ENCODE measurements around the gene TFDP2. TPM values are rescaled to one million over a fixed set of nuclear protein-coding genes. Genes with fewer than 3 reads are reported as not detected.
"Not testable (repeated sequence)": the region's sequence is repeated elsewhere in the genome, so short reads cannot be mapped to it uniquely, and the experiment has no call there.

Gene TFDP2
- total and polyA plus RNA-seq, 10 of the 15 experiments (the other 5 are each of a cell fraction or from before 2014, with no cell fraction given) = 28.3 to 100 (median 49.7) TPM

DNA sequence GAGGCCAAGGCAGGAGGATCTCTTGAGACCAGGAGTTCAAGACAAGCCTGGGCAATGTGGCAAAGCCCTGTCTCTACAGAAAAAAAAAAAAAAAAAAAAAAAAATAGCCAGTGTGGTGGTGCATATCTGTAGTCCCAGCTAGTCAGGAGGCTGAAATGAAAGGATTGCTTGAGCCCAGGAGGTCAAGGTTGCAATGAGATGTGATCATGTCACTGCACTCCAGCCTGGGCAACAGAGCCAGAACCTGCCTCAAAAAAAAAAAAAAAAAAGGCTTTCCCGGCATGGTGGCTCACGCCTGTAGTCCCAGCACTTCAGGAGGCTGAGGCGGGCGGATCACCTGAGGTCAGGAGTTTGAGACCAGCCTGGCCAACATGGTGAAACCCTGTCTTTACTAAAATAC is 73.7 kb downstream of the TFDP2 start:
- FAIRE-seq; H3K27me3 ChIP-seq (replicated peaks in 1 of 2; ENCODE audit: control insufficient read depth in 2 of 2, insufficient read depth in 2 of 2, low read length in 1 of 2); H2AFZ ChIP-seq (ENCODE audit: control insufficient read depth, low read depth, low read length); H3K79me2 ChIP-seq (ENCODE audit: control insufficient read depth, insufficient read depth, low read length); intact Hi-C loops (cut with micrococcal nuclease; ENCODE audit: unreplicated experiment); POLR2A ChIA-PET; H3K9me3 ChIP-seq (replicated peaks; ENCODE audit: control insufficient read depth, insufficient read depth, low read length); ATAC-seq; H3K9ac ChIP-seq (ENCODE audit: control insufficient read depth, insufficient read depth, low read length); H3K36me3 ChIP-seq (ENCODE audit: control insufficient read depth in 2 of 2, insufficient read depth in 2 of 2, low read length in 1 of 2); DNase-seq (ENCODE audit: low read depth, low spot score); in situ Hi-C loops (cut with MboI); H4K20me1 ChIP-seq (ENCODE audit: control insufficient read depth, insufficient read depth); RAD21 ChIA-PET (ENCODE audit: unreplicated experiment); H3K4me2 ChIP-seq (ENCODE audit: control insufficient read depth, insufficient read depth); H3K4me1 ChIP-seq (ENCODE audit: control insufficient read depth, insufficient read depth, low read length); H3K27ac ChIP-seq (ENCODE audit: control insufficient read depth, insufficient read depth); H3K4me3 ChIP-seq; BruUV-seq (replicated peaks): not testable (repeated sequence)
- WGBS (ENCODE audit: insufficient coverage, insufficient replicate concordance, low lambda C conversion rate, missing lambda C conversion rate) = 71% methylated on average over 4 of the region's 4 CpGs
- SMC1A ChIA-PET (ENCODE audit: uncharacterized antibody, unreplicated experiment) = interaction anchor here (0.6 kb wide), 1 partner anchor 841 kb away, joined by 3 read pairs; no protein-coding TSS in a partner anchor
- CTCF ChIA-PET = interaction anchor here (0.6 to 1.3 kb wide), 2 partner anchors 8 to 1038 kb away, joined by 3 to 4 read pairs; no protein-coding TSS in a partner anchor

DNA sequence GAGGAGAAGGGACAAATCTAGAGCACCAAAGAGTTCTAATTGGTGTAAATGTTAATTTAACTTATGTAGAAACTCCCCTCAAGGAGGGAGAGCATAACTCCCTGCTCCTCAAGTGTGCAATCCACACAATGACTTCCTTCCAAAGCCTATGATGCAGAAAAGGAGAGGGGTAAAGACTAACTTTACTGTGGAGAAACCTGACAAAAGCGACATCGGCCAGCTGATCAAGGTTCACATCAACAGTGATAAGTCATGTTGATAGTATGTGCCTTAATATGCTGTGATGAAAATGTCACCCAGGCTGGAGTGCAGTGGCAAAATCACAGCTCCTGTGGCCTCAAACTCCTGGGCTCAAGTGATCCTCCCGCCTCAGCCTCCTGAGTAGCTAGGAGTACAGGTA is 76.5 kb downstream of the TFDP2 start:
- no peaks in the 10 kb centered on the region for H3K9me3 ChIP-seq (replicated peaks; ENCODE audit: control insufficient read depth, insufficient read depth, low read length)
- no peak for ATAC-seq
- FAIRE-seq = no peak
- intact Hi-C loops (cut with micrococcal nuclease; ENCODE audit: unreplicated experiment) (no loop called here), in situ Hi-C loops (cut with MboI) (no loop called here)
- SMC1A ChIA-PET (ENCODE audit: uncharacterized antibody, unreplicated experiment) = no interaction called here
- no peaks in the 10 kb centered on the region for H3K27me3 ChIP-seq (replicated peaks in 1 of 2; ENCODE audit: control insufficient read depth in 2 of 2, insufficient read depth in 2 of 2, low read length in 1 of 2)
- POLR2A ChIA-PET = no interaction called here
- BruUV-seq (replicated peaks) = no TSS peak
- H3K9ac ChIP-seq (ENCODE audit: control insufficient read depth, insufficient read depth, low read length) = no peak overlapping the region
- H3K36me3 ChIP-seq (ENCODE audit: control insufficient read depth in 2 of 2, insufficient read depth in 2 of 2, low read length in 1 of 2) = no peaks in the 10 kb centered on the region
- H3K4me2 ChIP-seq (ENCODE audit: control insufficient read depth, insufficient read depth) = no peak overlapping the region
- H3K4me1 ChIP-seq (ENCODE audit: control insufficient read depth, insufficient read depth, low read length) = no peaks in the 10 kb centered on the region
- H3K79me2 ChIP-seq (ENCODE audit: control insufficient read depth, insufficient read depth, low read length) = no peaks in the 10 kb centered on the region
- RAD21 ChIA-PET (ENCODE audit: unreplicated experiment) = no interaction called here
- H3K27ac ChIP-seq (ENCODE audit: control insufficient read depth, insufficient read depth) = no peak overlapping the region
- TF ChIP-seq RAD21 (IDR thresholded peaks at IDR 0.05; ENCODE audit: insufficient read depth, low read depth, low read length) = no peak
- no peak for TF ChIP-seq POLR2A (IDR thresholded peaks at IDR 0.05; ENCODE audit: low read depth, low read length)
- TF ChIP-seq, protein P1, sequence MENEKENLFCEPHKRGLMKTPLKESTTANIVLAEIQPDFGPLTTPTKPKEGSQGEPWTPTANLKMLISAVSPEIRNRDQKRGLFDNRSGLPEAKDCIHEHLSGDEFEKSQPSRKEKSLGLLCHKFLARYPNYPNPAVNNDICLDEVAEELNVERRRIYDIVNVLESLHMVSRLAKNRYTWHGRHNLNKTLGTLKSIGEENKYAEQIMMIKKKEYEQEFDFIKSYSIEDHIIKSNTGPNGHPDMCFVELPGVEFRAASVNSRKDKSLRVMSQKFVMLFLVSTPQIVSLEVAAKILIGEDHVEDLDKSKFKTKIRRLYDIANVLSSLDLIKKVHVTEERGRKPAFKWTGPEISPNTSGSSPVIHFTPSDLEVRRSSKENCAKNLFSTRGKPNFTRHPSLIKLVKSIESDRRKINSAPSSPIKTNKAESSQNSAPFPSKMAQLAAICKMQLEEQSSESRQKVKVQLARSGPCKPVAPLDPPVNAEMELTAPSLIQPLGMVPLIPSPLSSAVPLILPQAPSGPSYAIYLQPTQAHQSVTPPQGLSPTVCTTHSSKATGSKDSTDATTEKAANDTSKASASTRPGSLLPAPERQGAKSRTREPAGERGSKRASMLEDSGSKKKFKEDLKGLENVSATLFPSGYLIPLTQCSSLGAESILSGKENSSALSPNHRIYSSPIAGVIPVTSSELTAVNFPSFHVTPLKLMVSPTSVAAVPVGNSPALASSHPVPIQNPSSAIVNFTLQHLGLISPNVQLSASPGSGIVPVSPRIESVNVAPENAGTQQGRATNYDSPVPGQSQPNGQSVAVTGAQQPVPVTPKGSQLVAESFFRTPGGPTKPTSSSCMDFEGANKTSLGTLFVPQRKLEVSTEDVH (IDR thresholded peaks at IDR 0.05; ENCODE audit: low read depth, partially characterized antibody) = no peak
- no peak for TF ChIP-seq RELA (IDR thresholded peaks at IDR 0.05; ENCODE audit: borderline replicate concordance, partially characterized antibody)
- TF ChIP-seq, protein P2, sequence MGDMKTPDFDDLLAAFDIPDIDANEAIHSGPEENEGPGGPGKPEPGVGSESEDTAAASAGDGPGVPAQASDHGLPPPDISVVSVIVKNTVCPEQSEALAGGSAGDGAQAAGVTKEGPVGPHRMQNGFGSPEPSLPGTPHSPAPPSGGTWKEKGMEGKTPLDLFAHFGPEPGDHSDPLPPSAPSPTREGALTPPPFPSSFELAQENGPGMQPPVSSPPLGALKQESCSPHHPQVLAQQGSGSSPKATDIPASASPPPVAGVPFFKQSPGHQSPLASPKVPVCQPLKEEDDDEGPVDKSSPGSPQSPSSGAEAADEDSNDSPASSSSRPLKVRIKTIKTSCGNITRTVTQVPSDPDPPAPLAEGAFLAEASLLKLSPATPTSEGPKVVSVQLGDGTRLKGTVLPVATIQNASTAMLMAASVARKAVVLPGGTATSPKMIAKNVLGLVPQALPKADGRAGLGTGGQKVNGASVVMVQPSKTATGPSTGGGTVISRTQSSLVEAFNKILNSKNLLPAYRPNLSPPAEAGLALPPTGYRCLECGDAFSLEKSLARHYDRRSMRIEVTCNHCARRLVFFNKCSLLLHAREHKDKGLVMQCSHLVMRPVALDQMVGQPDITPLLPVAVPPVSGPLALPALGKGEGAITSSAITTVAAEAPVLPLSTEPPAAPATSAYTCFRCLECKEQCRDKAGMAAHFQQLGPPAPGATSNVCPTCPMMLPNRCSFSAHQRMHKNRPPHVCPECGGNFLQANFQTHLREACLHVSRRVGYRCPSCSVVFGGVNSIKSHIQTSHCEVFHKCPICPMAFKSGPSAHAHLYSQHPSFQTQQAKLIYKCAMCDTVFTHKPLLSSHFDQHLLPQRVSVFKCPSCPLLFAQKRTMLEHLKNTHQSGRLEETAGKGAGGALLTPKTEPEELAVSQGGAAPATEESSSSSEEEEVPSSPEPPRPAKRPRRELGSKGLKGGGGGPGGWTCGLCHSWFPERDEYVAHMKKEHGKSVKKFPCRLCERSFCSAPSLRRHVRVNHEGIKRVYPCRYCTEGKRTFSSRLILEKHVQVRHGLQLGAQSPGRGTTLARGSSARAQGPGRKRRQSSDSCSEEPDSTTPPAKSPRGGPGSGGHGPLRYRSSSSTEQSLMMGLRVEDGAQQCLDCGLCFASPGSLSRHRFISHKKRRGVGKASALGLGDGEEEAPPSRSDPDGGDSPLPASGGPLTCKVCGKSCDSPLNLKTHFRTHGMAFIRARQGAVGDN (IDR thresholded peaks at IDR 0.05) = no peak
- TF ChIP-seq POLR2AphosphoS5 (IDR thresholded peaks at IDR 0.05; ENCODE audit: low read length) = no peak
- TF ChIP-seq YY1 (IDR thresholded peaks at IDR 0.05; ENCODE audit: low read depth, low read length) = no peak
- no peak for TF ChIP-seq NFYA (IDR thresholded peaks at IDR 0.05; ENCODE audit: borderline replicate concordance, low read depth, low read length)
- TF ChIP-seq SUZ12 (IDR thresholded peaks at IDR 0.05; ENCODE audit: unreplicated experiment) = no peak
- no peak for TF ChIP-seq ZNF274 (IDR thresholded peaks at IDR 0.05; ENCODE audit: insufficient read depth, insufficient read length)
- TF ChIP-seq SUPT20H (IDR thresholded peaks at IDR 0.05; ENCODE audit: borderline replicate concordance, control insufficient read depth, low read depth, low read length) = no peak
- TF ChIP-seq BCL11A (IDR thresholded peaks at IDR 0.05; ENCODE audit: low read depth, low read length) = no peak
- 98% methylated on average over 3 of the region's 3 CpGs for WGBS (ENCODE audit: insufficient coverage, insufficient replicate concordance, low lambda C conversion rate, missing lambda C conversion rate)
- H4K20me1 ChIP-seq (ENCODE audit: control insufficient read depth, insufficient read depth) = no peaks in the 10 kb centered on the region
- no peak overlapping the region for H2AFZ ChIP-seq (ENCODE audit: control insufficient read depth, low read depth, low read length)
- DNase-seq (ENCODE audit: low read depth, low spot score) = no peak
- CTCF ChIA-PET = interaction anchor here (0.6 kb wide), 1 partner anchor 100 kb away, joined by 3 read pairs; no protein-coding TSS in a partner anchor
- H3K4me3 ChIP-seq = no peak overlapping the region
